Osteoblast (primary cell): ENCODE results near the gene GP9. TPM values are rescaled to one million over a fixed set of nuclear protein-coding genes. Genes with fewer than 3 reads are reported as not detected.
"Not testable (repeated sequence)": the region's sequence is repeated elsewhere in the genome, so short reads cannot be mapped to it uniquely, and the experiment has no call there.

Experiments used
- DNase-seq: peaks from one replicate; pipeline ENCODE4 v3.0.0; 2011; ENCODE audit warnings: low spot score, mixed read lengths; ENCODE audit not compliant: insufficient read length; ENCODE audit errors: missing footprints
- H2AFZ ChIP-seq: 2 replicates; pipeline ENCODE4 v1.6.0; 2011; ENCODE audit warnings: mild to moderate bottlenecking, low read length
- H3K27ac ChIP-seq: 2 replicates; pipeline ENCODE4 v1.5.1; 2011; ENCODE audit warnings: mild to moderate bottlenecking, low read depth, low read length, moderate library complexity
- H3K27me3 ChIP-seq: 2 replicates; pipeline ENCODE4 v1.6.0; 2012; ENCODE audit warnings: mild to moderate bottlenecking, control low read depth, inconsistent platforms, low read length, moderate library complexity; ENCODE audit not compliant: insufficient read depth
- H3K36me3 ChIP-seq: 2 replicates; pipeline ENCODE4 v1.5.1; 2011; ENCODE audit warnings: mild to moderate bottlenecking, low read length, control low read depth, moderate library complexity; ENCODE audit not compliant: insufficient read depth
- H3K4me1 ChIP-seq: 2 replicates; pipeline ENCODE4 v1.5.1; 2011; ENCODE audit warnings: mild to moderate bottlenecking, low read length, control low read depth, moderate library complexity; ENCODE audit not compliant: insufficient read depth
- H3K4me2 ChIP-seq: 2 replicates; pipeline ENCODE4 v1.6.0; 2011; ENCODE audit warnings: mild to moderate bottlenecking, low read length; ENCODE audit not compliant: insufficient read depth
- H3K4me3 ChIP-seq: fragments of 200-600 bp; sonication (generic); 3 replicates; pipeline ENCODE4 v1.5.1; 2012; ENCODE audit warnings: mild to moderate bottlenecking, low read length, inconsistent platforms; ENCODE audit not compliant: insufficient read depth
- H3K79me2 ChIP-seq: 2 replicates; pipeline ENCODE4 v1.6.0; 2012; ENCODE audit warnings: mild to moderate bottlenecking, low read length, control low read depth, inconsistent platforms; ENCODE audit not compliant: insufficient read depth
- H3K9me3 ChIP-seq: 2 replicates; pipeline ENCODE4 v1.5.1; 2011; ENCODE audit warnings: low read depth, low read length, control low read depth
- H4K20me1 ChIP-seq: 2 replicates; pipeline ENCODE4 v1.6.0; 2012; ENCODE audit warnings: mild to moderate bottlenecking, low read length, control low read depth; ENCODE audit not compliant: insufficient read depth
- total RNA-seq: library from RNA; depleted of rRNA; stranded (reverse); fragments of >200 nt; gene quantifications from 2 replicates; pipeline ENCODE4 v1.2.3, GENCODE V29; 2012
- TF ChIP-seq, protein P1 (sequence below): IDR thresholded peaks from 2 replicates; pipeline ENCODE4 v1.5.1; 2011; ENCODE audit warnings: mild to moderate bottlenecking, low read depth, low read length, moderate library complexity; ENCODE audit errors: extremely low read depth

GP9 gene
- total RNA-seq, 1 donor: not detected

DNA sequence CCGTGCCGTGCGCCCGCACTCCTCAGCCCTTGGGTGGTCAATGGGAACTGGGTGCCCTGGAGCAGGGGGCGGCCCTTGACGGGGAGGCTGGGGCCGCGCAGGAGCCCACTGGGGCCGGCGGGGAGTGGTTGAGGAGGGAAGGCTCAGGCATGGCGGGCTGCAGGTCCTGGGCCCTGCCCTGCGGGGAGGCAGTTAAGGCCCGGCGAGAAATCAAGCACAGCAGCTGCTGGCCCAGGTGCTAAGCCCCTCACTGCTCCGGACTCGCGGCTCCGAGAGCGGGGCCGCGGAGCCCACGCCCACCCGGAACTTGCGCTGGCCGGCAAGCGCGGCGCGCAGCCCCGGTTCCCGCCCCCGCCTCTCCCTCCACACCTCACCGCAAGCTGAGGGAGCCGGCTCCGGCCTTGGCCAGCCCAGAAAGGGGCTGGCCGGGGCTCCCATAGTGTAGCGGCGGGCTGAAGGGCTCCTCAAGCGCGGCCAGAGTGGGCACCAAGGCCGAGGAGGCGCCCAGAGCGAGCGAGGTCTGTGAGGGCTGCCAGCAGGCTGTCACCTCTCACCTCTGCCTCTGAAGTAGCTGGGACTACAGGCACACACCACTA, 7.8 kb downstream of the GP9 start:
- H2AFZ ChIP-seq: peak overlapping the region; percentile 72

DNA sequence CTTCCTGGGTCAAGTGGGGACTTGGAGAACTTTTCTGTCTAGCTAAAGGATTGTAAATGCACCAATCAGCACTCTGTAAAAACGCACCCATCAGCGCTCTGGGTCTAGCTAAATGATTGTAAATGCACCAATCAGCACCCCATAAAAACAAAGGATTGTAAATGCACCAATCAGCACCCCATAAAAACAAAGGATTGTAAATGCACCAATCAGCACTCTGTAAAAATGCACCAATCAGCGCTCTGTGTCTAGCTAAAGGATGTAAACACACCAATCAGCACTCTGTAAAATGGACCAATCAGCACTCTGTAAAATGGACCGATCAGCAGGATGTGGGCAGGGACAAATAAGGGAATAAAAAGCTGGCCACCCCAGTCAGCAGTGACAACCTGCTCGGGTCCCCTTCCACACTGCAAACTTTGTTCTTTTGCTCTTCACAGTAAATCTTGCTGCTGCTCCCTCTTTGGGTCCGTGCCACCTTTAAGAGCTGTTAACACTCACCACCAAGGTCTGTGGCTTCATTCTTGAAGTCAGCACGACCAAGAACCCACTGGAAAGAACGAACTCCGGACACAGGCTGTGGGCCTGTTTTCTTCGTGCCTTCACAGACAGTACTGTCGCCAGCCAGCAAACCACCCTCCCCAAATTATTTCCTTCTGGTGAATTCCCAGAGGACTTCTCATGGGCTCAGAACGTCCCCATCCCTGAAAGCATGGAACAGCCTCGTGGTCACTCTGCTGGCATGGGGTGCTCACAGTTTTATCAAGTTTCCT, 8.9 kb downstream of the GP9 start:
- not testable (repeated sequence) for H2AFZ ChIP-seq, H3K27me3 ChIP-seq, H3K27ac ChIP-seq, DNase-seq, H3K9me3 ChIP-seq, H3K79me2 ChIP-seq, H3K36me3 ChIP-seq, H4K20me1 ChIP-seq, H3K4me3 ChIP-seq, H3K4me1 ChIP-seq, H3K4me2 ChIP-seq

More for the DNA sequence above, 7.8 kb downstream of the GP9 start:
- no peaks in the 10 kb centered on the region for H3K9me3 ChIP-seq
- no peaks in the 10 kb centered on the region for H4K20me1 ChIP-seq
- no peaks in the 10 kb centered on the region for H3K4me1 ChIP-seq
- no peak overlapping the region for H3K27ac ChIP-seq
- H3K27me3 ChIP-seq: no peaks in the 10 kb centered on the region
- peak overlapping the region; percentile 60 for H3K4me3 ChIP-seq
- H3K4me2 ChIP-seq: peak overlapping the region; percentile 70
- H3K36me3 ChIP-seq: no peaks in the 10 kb centered on the region
- TF ChIP-seq, protein P1, sequence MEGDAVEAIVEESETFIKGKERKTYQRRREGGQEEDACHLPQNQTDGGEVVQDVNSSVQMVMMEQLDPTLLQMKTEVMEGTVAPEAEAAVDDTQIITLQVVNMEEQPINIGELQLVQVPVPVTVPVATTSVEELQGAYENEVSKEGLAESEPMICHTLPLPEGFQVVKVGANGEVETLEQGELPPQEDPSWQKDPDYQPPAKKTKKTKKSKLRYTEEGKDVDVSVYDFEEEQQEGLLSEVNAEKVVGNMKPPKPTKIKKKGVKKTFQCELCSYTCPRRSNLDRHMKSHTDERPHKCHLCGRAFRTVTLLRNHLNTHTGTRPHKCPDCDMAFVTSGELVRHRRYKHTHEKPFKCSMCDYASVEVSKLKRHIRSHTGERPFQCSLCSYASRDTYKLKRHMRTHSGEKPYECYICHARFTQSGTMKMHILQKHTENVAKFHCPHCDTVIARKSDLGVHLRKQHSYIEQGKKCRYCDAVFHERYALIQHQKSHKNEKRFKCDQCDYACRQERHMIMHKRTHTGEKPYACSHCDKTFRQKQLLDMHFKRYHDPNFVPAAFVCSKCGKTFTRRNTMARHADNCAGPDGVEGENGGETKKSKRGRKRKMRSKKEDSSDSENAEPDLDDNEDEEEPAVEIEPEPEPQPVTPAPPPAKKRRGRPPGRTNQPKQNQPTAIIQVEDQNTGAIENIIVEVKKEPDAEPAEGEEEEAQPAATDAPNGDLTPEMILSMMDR: no peak
- H3K79me2 ChIP-seq: no peaks in the 10 kb centered on the region
- no peak for DNase-seq

- no peak overlapping the region for H3K27ac ChIP-seq
- no peaks in the 10 kb centered on the region for H3K4me1 ChIP-seq
- no peaks in the 10 kb centered on the region for H4K20me1 ChIP-seq
- no peaks in the 10 kb centered on the region for H3K27me3 ChIP-seq
- H3K36me3 ChIP-seq: no peaks in the 10 kb centered on the region
- peak; percentile 65 for DNase-seq
- TF ChIP-seq, protein P1: no peak
- H3K4me3 ChIP-seq: no peak overlapping the region
- no peaks in the 10 kb centered on the region for H3K9me3 ChIP-seq
- H3K79me2 ChIP-seq: no peaks in the 10 kb centered on the region
- H2AFZ ChIP-seq: no peak overlapping the region
- no peak overlapping the region for H3K4me2 ChIP-seq
Observed at GRCh38 chr3:129070086-129070885, 9.7 kb downstream of the GP9 start.

DNA sequence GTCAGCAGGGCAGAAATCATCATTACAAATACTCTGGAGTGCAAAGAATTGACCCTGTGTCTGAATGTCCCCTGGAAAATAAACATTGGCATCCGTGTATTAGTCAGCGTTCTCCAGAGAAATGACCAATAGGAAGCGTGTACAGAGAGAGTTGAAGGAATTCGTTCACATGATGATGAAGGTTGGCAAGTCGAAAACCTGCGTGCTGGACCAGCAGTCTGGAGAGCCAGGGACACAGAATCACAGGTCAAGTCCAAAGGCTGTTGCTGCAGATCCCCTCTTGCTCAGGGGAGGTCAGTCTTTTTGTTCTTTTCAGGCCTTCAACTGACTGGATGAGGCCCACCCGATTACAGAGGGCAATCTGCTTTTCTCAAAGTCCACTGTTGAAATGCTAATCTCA, 16.6 kb downstream of the GP9 start:
- H2AFZ ChIP-seq: no peak overlapping the region
- H3K4me3 ChIP-seq: no peak overlapping the region
- no peak overlapping the region for H3K27ac ChIP-seq
- no peaks in the 10 kb centered on the region for H3K79me2 ChIP-seq
- peaks cover 7% of the 10 kb centered on the region for H3K4me1 ChIP-seq
- H3K9me3 ChIP-seq: no peaks in the 10 kb centered on the region
- H4K20me1 ChIP-seq: no peaks in the 10 kb centered on the region
- no peak overlapping the region for H3K4me2 ChIP-seq
- H3K27me3 ChIP-seq: no peaks in the 10 kb centered on the region
- TF ChIP-seq, protein P1: no peak
- H3K36me3 ChIP-seq: no peaks in the 10 kb centered on the region
- peak; percentile 79 for DNase-seq
